Stimulated activated naive B cell treated with anti-CD40 and anti-IgM and Interleukin-4, amounts not matched to agents 10 μg/mL and 1 μg/mL and 100 μg/mL, for 72 hours (primary cell): ENCODE data around the gene BTRC.
"Not testable (repeated sequence)": the region's sequence is repeated elsewhere in the genome, so short reads cannot be mapped to it uniquely, and the experiment has no call there.

ENCODE experiments used
- ATAC-seq, 2 donors: fragments of 150-1000 bp; cut with Tn5 transposase; replicated peaks; 2 replicates each; pipeline ENCODE4 v1.10.0; 2021; ENCODE audit warnings: moderate library complexity in 1 of 2
- DNase-seq: peaks from one replicate; pipeline ENCODE4 v3.0.0; 2021
- H3K27ac Mint-ChIP-seq: one replicate; pipeline ENCODE4 v1.8.0; 2022; ENCODE audit warnings: mild to moderate bottlenecking, mixed read lengths
- H3K27me3 Mint-ChIP-seq, 2 donors: one replicate each; pipeline ENCODE4 v1.8.0; 2022; ENCODE audit warnings: mixed read lengths in 2 of 2
- H3K36me3 Mint-ChIP-seq, 2 donors: one replicate each; pipeline ENCODE4 v1.8.0; 2022; ENCODE audit warnings: mixed read lengths in 2 of 2, mild to moderate bottlenecking in 1 of 2
- H3K4me1 Mint-ChIP-seq, 2 donors: one replicate each; pipeline ENCODE4 v1.8.0; 2022; ENCODE audit warnings: mixed read lengths in 2 of 2, mild to moderate bottlenecking in 1 of 2
- H3K4me3 Mint-ChIP-seq, 2 donors: one replicate each; pipeline ENCODE4 v1.8.0; 2022; ENCODE audit warnings: mild to moderate bottlenecking in 2 of 2, mixed read lengths in 2 of 2, moderate library complexity in 1 of 2
- H3K9me3 Mint-ChIP-seq, 2 donors: one replicate each; pipeline ENCODE4 v1.8.0; 2022; ENCODE audit warnings: mixed read lengths in 2 of 2, mild to moderate bottlenecking in 1 of 2

The BTRC gene

GRCh38 chr10:101353692-101354327 is at the start of gene BTRC:
Gene BTRC, plus strand, starts transcription at chr10:101354165. Its CDS starts 16 bp downstream, at chr10:101354181.
- peaks cover 18 to 23% of the 10 kb centered on the region in 2 donors for H3K27me3 Mint-ChIP-seq
- peak; percentile 95 to 97 for ATAC-seq
- H3K4me1 Mint-ChIP-seq = peaks cover 13 to 33% of the 10 kb centered on the region in 2 donors
- DNase-seq = peak; percentile 97
- H3K36me3 Mint-ChIP-seq = peaks cover 4 to 9% of the 10 kb centered on the region in 2 donors
- peak within 1 kb of the TSS; percentile 93 to 97 for H3K4me3 Mint-ChIP-seq
- peak within 1 kb of the TSS; percentile 95 for H3K27ac Mint-ChIP-seq
- H3K9me3 Mint-ChIP-seq = no peaks in the 10 kb centered on the region

- ATAC-seq (no peak), DNase-seq (no peak)
- Mint-ChIP-seq H3K27ac (no peak overlapping the region), H3K27me3 (peaks cover 62 to 77% of the 10 kb centered on the region in 2 donors), H3K36me3 (no peaks in the 10 kb centered on the region), H3K4me3 (no peak overlapping the region), H3K4me1 (no peaks in the 10 kb centered on the region), H3K9me3 (no peaks in the 10 kb centered on the region)
These were observed 49.6 kb upstream of the BTRC start for GRCh38 chr10:101304316-101304715.

- Mint-ChIP-seq H3K27me3 (peaks cover 62 to 82% of the 10 kb centered on the region in 2 donors), H3K4me3 (no peak overlapping the region), H3K9me3 (no peaks in the 10 kb centered on the region), H3K4me1 (peaks cover 1 to 3% of the 10 kb centered on the region in 2 donors), H3K36me3 (peaks cover 0 to under 1% of the 10 kb centered on the region in 2 donors), H3K27ac (no peak overlapping the region)
- DNase-seq (no peak), ATAC-seq (no peak)
These were observed 48.4 kb upstream of the BTRC start for GRCh38 chr10:101305320-101306241.

- H3K27me3 Mint-ChIP-seq = peaks cover 75 to 88% of the 10 kb centered on the region in 2 donors
These were observed 45.9 kb upstream of the BTRC start for GRCh38 chr10:101308051-101308450.

GRCh38 chr10:101310529-101311184 is 43.3 kb upstream of the BTRC start:
- ATAC-seq = peak in 1 of 2 donors; percentile 12
- Mint-ChIP-seq H3K4me1 (peaks cover 5 to 10% of the 10 kb centered on the region in 2 donors), H3K27me3 (peaks cover 71 to 93% of the 10 kb centered on the region in 2 donors), H3K9me3 (no peaks in the 10 kb centered on the region), H3K27ac (no peak overlapping the region), H3K4me3 (peak overlapping the region; percentile 51 to 67), H3K36me3 (peaks cover 0 to 2% of the 10 kb centered on the region in 2 donors)
- DNase-seq = no peak

More at GRCh38 chr10:101308051-101308450, 45.9 kb upstream of the BTRC start:
- DNase-seq (no peak), ATAC-seq (no peak)
- Mint-ChIP-seq H3K36me3 (peaks cover 0 to 2% of the 10 kb centered on the region in 2 donors), H3K4me1 (peaks cover 5 to 10% of the 10 kb centered on the region in 2 donors), H3K27ac (no peak overlapping the region), H3K9me3 (no peaks in the 10 kb centered on the region), H3K4me3 (no peak overlapping the region)

- no peak overlapping the region for H3K4me3 Mint-ChIP-seq
- ATAC-seq = peak in 1 of 2 donors; percentile 19
- H3K36me3 Mint-ChIP-seq = peaks cover 0 to 2% of the 10 kb centered on the region in 2 donors
- no peak overlapping the region for H3K27ac Mint-ChIP-seq
- H3K4me1 Mint-ChIP-seq = peaks cover 5 to 10% of the 10 kb centered on the region in 2 donors
- no peaks in the 10 kb centered on the region for H3K9me3 Mint-ChIP-seq
- DNase-seq = no peak
- peaks cover 65 to 86% of the 10 kb centered on the region in 2 donors for H3K27me3 Mint-ChIP-seq
These were observed 42.5 kb upstream of the BTRC start for GRCh38 chr10:101311185-101312066.

- Mint-ChIP-seq H3K36me3 (no peaks in the 10 kb centered on the region), H3K4me1 (no peaks in the 10 kb centered on the region), H3K9me3 (no peaks in the 10 kb centered on the region), H3K4me3 (no peak overlapping the region), H3K27ac (no peak overlapping the region), H3K27me3 (peaks cover 25 to 45% of the 10 kb centered on the region in 2 donors)
- DNase-seq (no peak), ATAC-seq (no peak)
These were observed 34.6 kb upstream of the BTRC start for GRCh38 chr10:101319241-101319915.

- H3K27ac Mint-ChIP-seq = peak overlapping the region; percentile 15
- DNase-seq (no peak), ATAC-seq (no peak)
- H3K4me1 Mint-ChIP-seq = no peaks in the 10 kb centered on the region
- H3K27me3 Mint-ChIP-seq = peaks cover 29 to 39% of the 10 kb centered on the region in 2 donors
- H3K4me3 Mint-ChIP-seq = no peak overlapping the region
- no peaks in the 10 kb centered on the region for H3K9me3 Mint-ChIP-seq
- H3K36me3 Mint-ChIP-seq = no peaks in the 10 kb centered on the region
These were observed 32.9 kb upstream of the BTRC start for GRCh38 chr10:101321073-101321472.

GRCh38 chr10:101322266-101323108 is 31.5 kb upstream of the BTRC start:
- no peaks in the 10 kb centered on the region for H3K4me1 Mint-ChIP-seq
- ATAC-seq = no peak
- DNase-seq = no peak
- H3K27ac Mint-ChIP-seq = no peak overlapping the region
- H3K27me3 Mint-ChIP-seq = peaks cover 38 to 39% of the 10 kb centered on the region in 2 donors
- H3K4me3 Mint-ChIP-seq = no peak overlapping the region
- peaks cover 0 to 3% of the 10 kb centered on the region in 2 donors for H3K36me3 Mint-ChIP-seq
- H3K9me3 Mint-ChIP-seq = peaks cover 0 to 5% of the 10 kb centered on the region in 2 donors

- ATAC-seq (no peak), DNase-seq (no peak)
- H3K4me1 Mint-ChIP-seq = no peaks in the 10 kb centered on the region
- H3K36me3 Mint-ChIP-seq = peaks cover 0 to 3% of the 10 kb centered on the region in 2 donors
- peaks cover 0 to 5% of the 10 kb centered on the region in 2 donors for H3K9me3 Mint-ChIP-seq
- peaks cover 31 to 44% of the 10 kb centered on the region in 2 donors for H3K27me3 Mint-ChIP-seq
- H3K4me3 Mint-ChIP-seq = no peak overlapping the region
- no peak overlapping the region for H3K27ac Mint-ChIP-seq
These were observed 30.5 kb upstream of the BTRC start for GRCh38 chr10:101323495-101323894.

- not testable (repeated sequence) for H3K4me1 Mint-ChIP-seq, DNase-seq, H3K4me3 Mint-ChIP-seq, H3K36me3 Mint-ChIP-seq, H3K9me3 Mint-ChIP-seq, H3K27ac Mint-ChIP-seq, ATAC-seq
- peaks cover 37 to 71% of the 10 kb centered on the region in 2 donors for H3K27me3 Mint-ChIP-seq
These were observed 26.5 kb upstream of the BTRC start for GRCh38 chr10:101327454-101327853.

- no peak for ATAC-seq
- H3K36me3 Mint-ChIP-seq = peaks cover 0 to 3% of the 10 kb centered on the region in 2 donors
- H3K4me3 Mint-ChIP-seq = no peak overlapping the region
- H3K27me3 Mint-ChIP-seq = peaks cover 18 to 59% of the 10 kb centered on the region in 2 donors
- no peak for DNase-seq
- peaks cover 0 to 5% of the 10 kb centered on the region in 2 donors for H3K9me3 Mint-ChIP-seq
- no peaks in the 10 kb centered on the region for H3K4me1 Mint-ChIP-seq
- H3K27ac Mint-ChIP-seq = no peak overlapping the region
These were observed 24.5 kb upstream of the BTRC start for GRCh38 chr10:101329341-101330032.
